Spleen (tissue), 7 donors: ENCODE data around the gene LTBR.

Source experiments
- POLR2A ChIP-seq, 3 donors: fragments of 450-650 bp; IDR thresholded peaks; one replicate each; pipeline ENCODE4 v1.5.1; 2017; ENCODE audit warnings: antibody characterized with exemption in 3 of 3, mild to moderate bottlenecking in 1 of 3
- TF ChIP-seq, protein P1 (sequence below), 11 experiments: fragments of 200-600 bp in 7 of 11; fragments of 450-650 bp in 4 of 11; sonication (generic) in 4 of 11; IDR thresholded peaks in 8 of 11; conservative IDR thresholded peaks in 3 of 11; 1 replicate in 7 of 11; 2 replicates in 4 of 11; pipeline versions ENCODE4 v1.4.0 to v1.8.0; 2016 to 2021; ENCODE audit warnings: antibody characterized with exemption in 11 of 11, inconsistent platforms in 4 of 11, mild to moderate bottlenecking in 1 of 11
- donor health status: DM: no; HTN: no; CAD: no; lungs with moderate emphysema.
- donor health status: DM: no; HTN: no; CAD: no.
- donor health status: DM: no; HTN: no; CAD: no.

DNA sequence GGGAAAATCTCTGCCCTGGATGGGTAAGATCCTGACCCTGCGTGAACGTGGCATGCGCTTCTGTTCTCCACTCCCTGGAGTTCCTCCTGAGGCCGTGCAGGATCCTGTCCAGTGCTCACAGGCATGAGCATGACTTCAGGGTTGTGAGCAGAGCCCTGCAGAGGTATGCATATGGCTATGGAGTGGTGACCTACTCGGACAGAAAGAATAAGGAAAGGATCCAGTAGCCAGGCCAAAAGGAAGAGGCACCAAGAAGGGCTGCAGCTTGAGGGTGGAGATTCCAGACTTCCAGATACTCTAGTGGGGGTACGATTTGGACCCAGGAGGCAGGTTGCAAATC lies 40.0 kb downstream of the LTBR start:
- TF ChIP-seq, protein P1, sequence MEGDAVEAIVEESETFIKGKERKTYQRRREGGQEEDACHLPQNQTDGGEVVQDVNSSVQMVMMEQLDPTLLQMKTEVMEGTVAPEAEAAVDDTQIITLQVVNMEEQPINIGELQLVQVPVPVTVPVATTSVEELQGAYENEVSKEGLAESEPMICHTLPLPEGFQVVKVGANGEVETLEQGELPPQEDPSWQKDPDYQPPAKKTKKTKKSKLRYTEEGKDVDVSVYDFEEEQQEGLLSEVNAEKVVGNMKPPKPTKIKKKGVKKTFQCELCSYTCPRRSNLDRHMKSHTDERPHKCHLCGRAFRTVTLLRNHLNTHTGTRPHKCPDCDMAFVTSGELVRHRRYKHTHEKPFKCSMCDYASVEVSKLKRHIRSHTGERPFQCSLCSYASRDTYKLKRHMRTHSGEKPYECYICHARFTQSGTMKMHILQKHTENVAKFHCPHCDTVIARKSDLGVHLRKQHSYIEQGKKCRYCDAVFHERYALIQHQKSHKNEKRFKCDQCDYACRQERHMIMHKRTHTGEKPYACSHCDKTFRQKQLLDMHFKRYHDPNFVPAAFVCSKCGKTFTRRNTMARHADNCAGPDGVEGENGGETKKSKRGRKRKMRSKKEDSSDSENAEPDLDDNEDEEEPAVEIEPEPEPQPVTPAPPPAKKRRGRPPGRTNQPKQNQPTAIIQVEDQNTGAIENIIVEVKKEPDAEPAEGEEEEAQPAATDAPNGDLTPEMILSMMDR (IDR thresholded peaks at IDR 0.05 in 8 of 11, conservative IDR thresholded peaks at IDR 0.05 in 3 of 11) = no peak
- TF ChIP-seq POLR2A (IDR thresholded peaks at IDR 0.05) = no peak
